K562 (cell line): Measurements from ENCODE around the gene PES1.

ENCODE experiments used
- DNMT1 ChIP-seq: fragments of 450-650 bp; IDR thresholded peaks from 2 replicates; pipeline ENCODE4 v1.6.1; 2016; ENCODE audit warnings: antibody characterized with exemption, mild to moderate bottlenecking
- PYGO2 ChIP-seq: fragments of 450-650 bp; IDR thresholded peaks from 2 replicates; pipeline ENCODE4 v1.6.1; 2016; ENCODE audit warnings: mild to moderate bottlenecking, missing genetic modification characterization, moderate library complexity, missing compliant biosample characterization
- SIN3A ChIP-seq, 2 experiments: fragments of 150-350 bp in 1 of 2; IDR thresholded peaks; 2 replicates each; pipeline ENCODE4 v1.6.1; 2011 to 2016; ENCODE audit warnings: borderline replicate concordance in 2 of 2, low read depth in 2 of 2, low read length in 2 of 2, mild to moderate bottlenecking in 2 of 2, moderate library complexity in 2 of 2; ENCODE audit not compliant: control insufficient read depth in 1 of 2
- TF ChIP-seq, protein P1 (sequence below), 3 experiments: IDR thresholded peaks in 2 of 3; conservative IDR thresholded peaks in 1 of 3; 2 replicates each; pipeline ENCODE4 v1.5.1; 2011 to 2012; ENCODE audit warnings: low read length in 3 of 3, mild to moderate bottlenecking in 3 of 3, control low read depth in 2 of 3, improper control_type of control experiment in 1 of 3, inconsistent platforms in 1 of 3, low read depth in 1 of 3, mixed read lengths in 1 of 3, moderate library complexity in 1 of 3; ENCODE audit not compliant: insufficient read depth in 2 of 3
- TF ChIP-seq, protein P2 (sequence below): fragments of 450-650 bp; IDR thresholded peaks from 2 replicates; pipeline ENCODE4 v1.6.1; 2016; ENCODE audit warnings: missing biosample characterization, missing genetic modification characterization

- TF ChIP-seq, protein P1, sequence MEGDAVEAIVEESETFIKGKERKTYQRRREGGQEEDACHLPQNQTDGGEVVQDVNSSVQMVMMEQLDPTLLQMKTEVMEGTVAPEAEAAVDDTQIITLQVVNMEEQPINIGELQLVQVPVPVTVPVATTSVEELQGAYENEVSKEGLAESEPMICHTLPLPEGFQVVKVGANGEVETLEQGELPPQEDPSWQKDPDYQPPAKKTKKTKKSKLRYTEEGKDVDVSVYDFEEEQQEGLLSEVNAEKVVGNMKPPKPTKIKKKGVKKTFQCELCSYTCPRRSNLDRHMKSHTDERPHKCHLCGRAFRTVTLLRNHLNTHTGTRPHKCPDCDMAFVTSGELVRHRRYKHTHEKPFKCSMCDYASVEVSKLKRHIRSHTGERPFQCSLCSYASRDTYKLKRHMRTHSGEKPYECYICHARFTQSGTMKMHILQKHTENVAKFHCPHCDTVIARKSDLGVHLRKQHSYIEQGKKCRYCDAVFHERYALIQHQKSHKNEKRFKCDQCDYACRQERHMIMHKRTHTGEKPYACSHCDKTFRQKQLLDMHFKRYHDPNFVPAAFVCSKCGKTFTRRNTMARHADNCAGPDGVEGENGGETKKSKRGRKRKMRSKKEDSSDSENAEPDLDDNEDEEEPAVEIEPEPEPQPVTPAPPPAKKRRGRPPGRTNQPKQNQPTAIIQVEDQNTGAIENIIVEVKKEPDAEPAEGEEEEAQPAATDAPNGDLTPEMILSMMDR (IDR thresholded peaks at IDR 0.05 in 2 of 3, conservative IDR thresholded peaks at IDR 0.05 in 1 of 3; ENCODE audit: insufficient read depth in 2 of 3, low read depth in 1 of 3, low read length in 3 of 3) = no peak
- no peak for TF ChIP-seq PYGO2 (tag)
- TF ChIP-seq DNMT1 = no peak
- no peak for TF ChIP-seq SIN3A (IDR thresholded peaks at IDR 0.05; ENCODE audit: borderline replicate concordance in 2 of 2, control insufficient read depth in 1 of 2, low read depth in 2 of 2, low read length in 2 of 2)
- TF ChIP-seq, protein P2, sequence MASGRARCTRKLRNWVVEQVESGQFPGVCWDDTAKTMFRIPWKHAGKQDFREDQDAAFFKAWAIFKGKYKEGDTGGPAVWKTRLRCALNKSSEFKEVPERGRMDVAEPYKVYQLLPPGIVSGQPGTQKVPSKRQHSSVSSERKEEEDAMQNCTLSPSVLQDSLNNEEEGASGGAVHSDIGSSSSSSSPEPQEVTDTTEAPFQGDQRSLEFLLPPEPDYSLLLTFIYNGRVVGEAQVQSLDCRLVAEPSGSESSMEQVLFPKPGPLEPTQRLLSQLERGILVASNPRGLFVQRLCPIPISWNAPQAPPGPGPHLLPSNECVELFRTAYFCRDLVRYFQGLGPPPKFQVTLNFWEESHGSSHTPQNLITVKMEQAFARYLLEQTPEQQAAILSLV (tag) = no peak
These were observed 23.2 kb upstream of the PES1 start for GRCh38 chr22:30614879-30615278.
